ES-I3 (cell line): ENCODE data around the gene RPS6KA2.
"Not testable (repeated sequence)": the region's sequence is repeated elsewhere in the genome, so short reads cannot be mapped to it uniquely, and the experiment has no call there.

Experiments used
- H3K36me3 ChIP-seq: 2 replicates; pipeline ENCODE4 v1.6.1; 2013; ENCODE audit warnings: mild to moderate bottlenecking, low read length, control low read depth, moderate library complexity; ENCODE audit not compliant: insufficient read depth
- H3K4me1 ChIP-seq: 2 replicates; pipeline ENCODE4 v1.6.1; 2013; ENCODE audit warnings: mild to moderate bottlenecking, control low read depth, low read length; ENCODE audit not compliant: insufficient read depth
- H3K9ac ChIP-seq: 2 replicates; pipeline ENCODE4 v1.6.1; 2013; ENCODE audit warnings: low read depth, mild to moderate bottlenecking, low read length, moderate library complexity
- H3K9me3 ChIP-seq: 2 replicates; pipeline ENCODE4 v1.6.1; 2013; ENCODE audit warnings: mild to moderate bottlenecking, low read length, moderate library complexity; ENCODE audit not compliant: control insufficient read depth, insufficient read depth

RPS6KA2 gene

GRCh38 chr6:166383802-166384363 lies 243.2 kb downstream of the RPS6KA2 start:
- not testable (repeated sequence) for H3K9me3 ChIP-seq, H3K4me1 ChIP-seq, H3K36me3 ChIP-seq
- H3K9ac ChIP-seq: peak overlapping the region; percentile 94

GRCh38 chr6:166382933-166383801 lies 243.9 kb downstream of the RPS6KA2 start, which contains the start of gene MPC1:
Gene MPC1 (minus strand): TSS chr6:166382940. CDS start chr6:166382876, 64 bp downstream.
- Histone ChIP-seq H3K9me3 (no peaks in the 10 kb centered on the region), H3K4me1 (no peaks in the 10 kb centered on the region; the same call in 1 of the 2 replicates), H3K9ac (peak within 1 kb of the TSS; percentile 94), H3K36me3 (no peaks in the 10 kb centered on the region)

- H3K9me3 ChIP-seq: no peaks in the 10 kb centered on the region
- peak overlapping the region; percentile 94 for H3K9ac ChIP-seq
- H3K4me1 ChIP-seq: no peaks in the 10 kb centered on the region
- H3K36me3 ChIP-seq: no peaks in the 10 kb centered on the region
Measured at GRCh38 chr6:166382500-166382932, 244.5 kb downstream of the RPS6KA2 start.

GRCh38 chr6:166381733-166382499 lies 245.1 kb downstream of the RPS6KA2 start:
- Histone ChIP-seq H3K9ac (peak overlapping the region; percentile 94), H3K4me1 (no peaks in the 10 kb centered on the region), H3K36me3 (no peaks in the 10 kb centered on the region), H3K9me3 (no peaks in the 10 kb centered on the region)

GRCh38 chr6:166381381-166381732 lies 245.7 kb downstream of the RPS6KA2 start:
- no peaks in the 10 kb centered on the region for H3K4me1 ChIP-seq
- H3K36me3 ChIP-seq: no peaks in the 10 kb centered on the region
- peak overlapping the region; percentile 94 for H3K9ac ChIP-seq
- H3K9me3 ChIP-seq: no peaks in the 10 kb centered on the region

GRCh38 chr6:166379800-166380199 lies 247.3 kb downstream of the RPS6KA2 start:
- no peaks in the 10 kb centered on the region for H3K4me1 ChIP-seq
- no peaks in the 10 kb centered on the region for H3K36me3 ChIP-seq

GRCh38 chr6:166379103-166379586 lies 247.9 kb downstream of the RPS6KA2 start:
- H3K36me3 ChIP-seq: no peaks in the 10 kb centered on the region
- H3K9ac ChIP-seq: no peak overlapping the region
- no peaks in the 10 kb centered on the region for H3K4me1 ChIP-seq
- H3K9me3 ChIP-seq: no peaks in the 10 kb centered on the region

More at GRCh38 chr6:166379800-166380199, 247.3 kb downstream of the RPS6KA2 start:
- no peak overlapping the region for H3K9ac ChIP-seq
- no peaks in the 10 kb centered on the region for H3K9me3 ChIP-seq

- no peak overlapping the region for H3K9ac ChIP-seq
- 0 out of 2 replicates have a peak, but pooled peaks cover 2% of the 10 kb centered on the region for H3K4me1 ChIP-seq
- H3K36me3 ChIP-seq: no peaks in the 10 kb centered on the region
- H3K9me3 ChIP-seq: no peaks in the 10 kb centered on the region
Measured at GRCh38 chr6:166377721-166378120, 249.3 kb downstream of the RPS6KA2 start.

GRCh38 chr6:166375013-166375412 lies 252.0 kb downstream of the RPS6KA2 start:
- H3K9ac ChIP-seq: no peak overlapping the region
- H3K4me1 ChIP-seq: peaks cover 2% of the 10 kb centered on the region; the same call in 1 of the 2 replicates

GRCh38 chr6:166370489-166370888 lies 256.6 kb downstream of the RPS6KA2 start:
- Histone ChIP-seq H3K9ac (no peak overlapping the region), H3K4me1 (peaks cover 27% of the 10 kb centered on the region), H3K36me3 (no peaks in the 10 kb centered on the region), H3K9me3 (no peaks in the 10 kb centered on the region)

More at GRCh38 chr6:166375013-166375412, 252.0 kb downstream of the RPS6KA2 start:
- no peaks in the 10 kb centered on the region for H3K9me3 ChIP-seq
- no peaks in the 10 kb centered on the region for H3K36me3 ChIP-seq

GRCh38 chr6:166369782-166370181 lies 257.3 kb downstream of the RPS6KA2 start:
- H3K4me1 ChIP-seq: peaks cover 32% of the 10 kb centered on the region
- H3K9ac ChIP-seq: no peak overlapping the region
- H3K36me3 ChIP-seq: no peaks in the 10 kb centered on the region
- no peaks in the 10 kb centered on the region for H3K9me3 ChIP-seq

GRCh38 chr6:166366921-166367320 lies 260.1 kb downstream of the RPS6KA2 start:
- H3K36me3 ChIP-seq: no peaks in the 10 kb centered on the region
- H3K9ac ChIP-seq: no peak overlapping the region
- H3K9me3 ChIP-seq: no peaks in the 10 kb centered on the region
- peaks cover 38% of the 10 kb centered on the region for H3K4me1 ChIP-seq

GRCh38 chr6:166365806-166366205 lies 261.2 kb downstream of the RPS6KA2 start:
- peak overlapping the region; percentile 10 for H3K9ac ChIP-seq
- H3K36me3 ChIP-seq: no peaks in the 10 kb centered on the region
- H3K4me1 ChIP-seq: peaks cover 42% of the 10 kb centered on the region
- H3K9me3 ChIP-seq: no peaks in the 10 kb centered on the region

- peak overlapping the region; percentile 10; the same call in 1 of the 2 replicates for H3K9ac ChIP-seq
- H3K36me3 ChIP-seq: no peaks in the 10 kb centered on the region
- H3K9me3 ChIP-seq: no peaks in the 10 kb centered on the region
- H3K4me1 ChIP-seq: peaks cover 47% of the 10 kb centered on the region
Measured at GRCh38 chr6:166365221-166365620, 261.8 kb downstream of the RPS6KA2 start.
